MCF 10A (cell line): ENCODE results near the gene HAX1. TPM values are rescaled to one million over a fixed set of nuclear protein-coding genes. Genes with fewer than 3 reads are reported as not detected.

Source experiments
- Bru-seq: library from RNA; stranded (reverse); fragments of 400-500 nt; gene quantifications from one replicate; lab custom pipeline; 2021; lab: Mats Ljungman, UMichigan
- BruChase-seq, 2 experiments: library from RNA; stranded (reverse); fragments of 400-500 nt; gene quantifications; one replicate each; lab custom pipeline; 2021; lab: Mats Ljungman, UMichigan
- BruUV-seq: library from RNA; stranded (reverse); fragments of 400-500 nt; replicated peaks from 2 replicates; lab custom pipeline; 2021; lab: Mats Ljungman, UMichigan
- CTCF ChIA-PET: fragments of 300-600 bp; sonication (Branson Sonifier 250); formaldehyde crosslinking; extraction: SDS; loops from one replicate; lab custom pipeline; 2021; ENCODE audit warnings: antibody characterized with exemption, inconsistent platforms; lab: Yijun Ruan, JAX
- POLR2A ChIA-PET: fragments of 300-600, 350-650 bp; sonication (Branson Sonifier 250); formaldehyde crosslinking; extraction: SDS; loops from one replicate; lab custom pipeline; 2020; ENCODE audit warnings: antibody characterized with exemption, inconsistent platforms; lab: Yijun Ruan, JAX
- DNase-seq: peaks from one replicate; pipeline ENCODE4 v3.0.0-alpha.2; 2018; ENCODE audit not compliant: unreplicated experiment
- H3K27ac Mint-ChIP-seq: one replicate; pipeline ENCODE4 v1.8.0; 2022; ENCODE audit warnings: mild to moderate bottlenecking, low read depth, mixed read lengths; ENCODE audit not compliant: unreplicated experiment
- H3K27me3 Mint-ChIP-seq: one replicate; pipeline ENCODE4 v1.8.0; 2022; ENCODE audit warnings: mixed read lengths; ENCODE audit not compliant: insufficient read depth, unreplicated experiment
- H3K36me3 Mint-ChIP-seq: one replicate; pipeline ENCODE4 v1.8.0; 2022; ENCODE audit warnings: mild to moderate bottlenecking, moderate library complexity, mixed read lengths; ENCODE audit not compliant: insufficient read depth, unreplicated experiment
- H3K4me1 Mint-ChIP-seq: one replicate; pipeline ENCODE4 v1.8.0; 2022; ENCODE audit warnings: mixed read lengths; ENCODE audit not compliant: insufficient read depth, unreplicated experiment
- H3K4me3 Mint-ChIP-seq: one replicate; pipeline ENCODE4 v1.8.0; 2022; ENCODE audit warnings: mild to moderate bottlenecking, moderate library complexity, mixed read lengths; ENCODE audit not compliant: unreplicated experiment
- H3K9me3 Mint-ChIP-seq: one replicate; pipeline ENCODE4 v1.8.0; 2022; ENCODE audit warnings: mixed read lengths; ENCODE audit not compliant: unreplicated experiment
- intact Hi-C: fragments of 100-400 bp; cut with micrococcal nuclease; formaldehyde crosslinking; loops from 2 replicates; pipeline ENCODE4 v1.14.1; 2022
- long read RNA-seq: library from polyadenylated mRNA; stranded (forward); transcript quantifications from one replicate; pipeline ENCODE4 v2.0.0, GENCODE V29; 2022
- total RNA-seq: library from RNA; stranded (reverse); gene quantifications from 2 replicates; pipeline ENCODE4 v1.2.3, GENCODE V29; 2022
- TF ChIP-seq, protein P1 (sequence below): fragments of 200-600 bp; IDR thresholded peaks from one replicate; pipeline ENCODE4 v1.8.0; 2022; ENCODE audit warnings: antibody characterized with exemption, mild to moderate bottlenecking; ENCODE audit not compliant: unreplicated experiment

The HAX1 gene
- 261 and 295 TPM in 2 replicates for total RNA-seq
- percentile 92 among the genes with signal in this experiment for Bru-seq, nascent RNA
- percentile 98 among the genes with signal in this experiment for BruChase-seq, experiment 1, labeled RNA remaining after a 6-hour chase
- percentile 95 among the genes with signal in this experiment for BruChase-seq, experiment 2, labeled RNA remaining after a 2-hour chase
- long read RNA-seq, transcript HAX1-201 (7 exons, 1,227 nt): major isoform, 419 of 501 reads
- long read RNA-seq, transcript HAX1-208 (7 exons, 1,151 nt): minor isoform, 5 of 501 reads
- long read RNA-seq, transcript HAX1-204 (7 exons, 914 nt): minor isoform, 26 of 501 reads
- long read RNA-seq, partial matches to known transcripts: 14 of 501 reads
- long read RNA-seq, other reads (novel, unspliced or antisense): 30 of 501 reads

DNA sequence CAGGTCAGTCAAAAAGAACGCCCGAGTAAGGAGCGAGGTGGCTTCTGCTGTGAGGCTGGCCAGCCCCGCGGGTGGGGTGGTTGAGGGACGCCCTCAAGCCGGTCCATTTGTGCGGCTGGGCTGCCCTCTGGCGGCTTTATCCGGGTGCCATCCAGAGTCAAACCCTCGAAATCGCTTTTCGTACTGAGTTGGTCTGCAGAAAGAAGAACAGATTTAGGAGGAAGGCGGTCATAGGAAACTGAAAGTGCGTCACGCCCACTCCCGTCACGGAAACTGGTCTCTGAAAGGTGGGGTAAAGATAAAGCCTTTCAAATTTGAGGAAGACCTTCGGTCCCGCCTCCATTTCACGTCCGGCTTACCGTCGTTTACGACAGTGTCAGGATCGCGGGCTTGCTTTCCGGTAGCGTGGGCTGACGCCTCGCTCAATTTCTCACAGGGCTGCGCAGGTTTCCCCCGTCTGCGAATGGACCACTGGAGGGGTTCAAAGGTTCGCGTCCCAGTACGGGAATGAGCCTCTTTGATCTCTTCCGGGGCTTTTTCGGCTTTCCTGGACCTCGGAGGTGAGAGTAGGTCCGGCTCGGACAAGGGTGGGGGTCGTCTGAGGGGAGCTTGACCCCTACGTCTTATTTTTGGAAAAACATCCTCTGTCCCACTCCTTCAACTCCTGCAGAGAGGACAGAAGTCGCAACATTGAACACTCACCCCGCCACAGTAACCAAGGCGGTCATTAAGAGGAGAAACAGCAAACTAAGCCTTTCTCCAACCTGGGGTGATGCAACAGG, at the start of gene HAX1:
TSS of gene HAX1 (plus strand) at position 413 of the 782 bp plus-strand sequence. CDS start at position 508, 95 bp downstream.
- ChIA-PET CTCF (interaction anchor here (0.6 to 5.0 kb wide), 40 partner anchors 9 to 783 kb away, joined by 3 to 34 read pairs (median 4); partner anchors contain the start of gene PMVK), POLR2A (interaction anchor here (0.6 to 3.8 kb wide), 40 partner anchors 8 to 282 kb away, joined by 3 to 21 read pairs (median 4); partner anchors contain the start of genes IL6R, RPS27 and UBAP2L)
- Mint-ChIP-seq H3K36me3 (peaks cover 76% of the 10 kb centered on the region), H3K27ac (peak within 1 kb of the TSS; percentile 96), H3K9me3 (no peaks in the 10 kb centered on the region), H3K27me3 (no peaks in the 10 kb centered on the region), H3K4me1 (peaks cover 29% of the 10 kb centered on the region), H3K4me3 (peak within 1 kb of the TSS; percentile 91)
- DNase-seq: peak; percentile 98
- TSS peak; percentile 67 for BruUV-seq
- TF ChIP-seq, protein P1, sequence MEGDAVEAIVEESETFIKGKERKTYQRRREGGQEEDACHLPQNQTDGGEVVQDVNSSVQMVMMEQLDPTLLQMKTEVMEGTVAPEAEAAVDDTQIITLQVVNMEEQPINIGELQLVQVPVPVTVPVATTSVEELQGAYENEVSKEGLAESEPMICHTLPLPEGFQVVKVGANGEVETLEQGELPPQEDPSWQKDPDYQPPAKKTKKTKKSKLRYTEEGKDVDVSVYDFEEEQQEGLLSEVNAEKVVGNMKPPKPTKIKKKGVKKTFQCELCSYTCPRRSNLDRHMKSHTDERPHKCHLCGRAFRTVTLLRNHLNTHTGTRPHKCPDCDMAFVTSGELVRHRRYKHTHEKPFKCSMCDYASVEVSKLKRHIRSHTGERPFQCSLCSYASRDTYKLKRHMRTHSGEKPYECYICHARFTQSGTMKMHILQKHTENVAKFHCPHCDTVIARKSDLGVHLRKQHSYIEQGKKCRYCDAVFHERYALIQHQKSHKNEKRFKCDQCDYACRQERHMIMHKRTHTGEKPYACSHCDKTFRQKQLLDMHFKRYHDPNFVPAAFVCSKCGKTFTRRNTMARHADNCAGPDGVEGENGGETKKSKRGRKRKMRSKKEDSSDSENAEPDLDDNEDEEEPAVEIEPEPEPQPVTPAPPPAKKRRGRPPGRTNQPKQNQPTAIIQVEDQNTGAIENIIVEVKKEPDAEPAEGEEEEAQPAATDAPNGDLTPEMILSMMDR: peak; percentile 96
- intact Hi-C loops: loop anchor here (1.0 to 5.0 kb wide), 9 partner anchors 52 to 475 kb away; partner anchors contain the start of genes ATP8B2, RAB13, RPS27 and SLC39A1

DNA sequence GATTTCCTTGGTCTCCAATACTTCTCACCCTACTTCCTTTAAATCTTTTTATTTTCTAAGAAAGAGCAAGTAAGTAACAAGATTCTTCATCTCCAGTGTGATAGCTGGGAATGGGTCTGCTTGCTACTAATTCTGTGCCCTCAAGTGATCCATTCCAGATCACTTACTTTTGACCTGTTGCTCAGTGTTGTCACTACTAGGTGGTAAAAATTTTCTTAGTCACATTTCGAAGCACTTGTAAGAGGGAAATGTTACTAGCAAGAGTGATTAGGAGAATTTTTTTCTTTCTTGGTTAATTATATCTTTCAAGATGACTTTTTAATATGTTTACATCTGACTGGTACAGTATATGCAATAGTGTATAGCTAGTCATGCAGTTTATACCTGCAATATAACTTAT, 49.5 kb upstream of the HAX1 start:
- ChIA-PET POLR2A (interaction anchor here (0.7 to 11.7 kb wide), 24 partner anchors 9 to 751 kb away, joined by 3 to 167 read pairs (median 7); partner anchors contain the start of genes HAX1, RAB13 and RPS27), CTCF (interaction anchor here (0.6 to 1.7 kb wide), 7 partner anchors 8 to 113 kb away, joined by 3 to 10 read pairs (median 4); no protein-coding TSS in a partner anchor)
- H3K4me3 Mint-ChIP-seq: peak overlapping the region; percentile 92
- peak overlapping the region; percentile 68 for H3K27ac Mint-ChIP-seq
- TF ChIP-seq, protein P1: no peak
- no peaks in the 10 kb centered on the region for H3K27me3 Mint-ChIP-seq
- no TSS peak for BruUV-seq
- no peaks in the 10 kb centered on the region for H3K9me3 Mint-ChIP-seq
- intact Hi-C loops: no loop called here
- H3K36me3 Mint-ChIP-seq: peaks cover 55% of the 10 kb centered on the region
- peaks cover 41% of the 10 kb centered on the region for H3K4me1 Mint-ChIP-seq
- no peak for DNase-seq

DNA sequence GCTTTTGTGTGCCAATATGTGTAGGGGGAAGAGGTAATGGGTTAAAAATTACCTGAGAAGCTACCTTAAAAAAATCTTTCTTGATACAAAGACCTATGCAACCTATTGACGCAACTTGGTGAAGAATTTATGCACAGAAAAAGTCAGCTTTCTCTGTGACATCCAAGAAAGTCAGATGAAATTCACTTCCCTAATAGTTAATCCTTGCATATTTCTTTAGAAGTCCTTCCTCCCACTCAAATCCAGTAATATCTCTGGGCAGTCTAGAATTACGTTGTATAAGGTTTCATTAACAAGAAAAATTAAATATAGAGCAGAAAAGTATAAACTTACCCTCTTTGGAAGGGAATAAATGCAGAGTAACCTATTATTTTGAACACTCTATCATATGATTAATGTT, 48.8 kb upstream of the HAX1 start:
- Mint-ChIP-seq H3K36me3 (peaks cover 55% of the 10 kb centered on the region), H3K9me3 (no peaks in the 10 kb centered on the region), H3K27me3 (no peaks in the 10 kb centered on the region), H3K4me3 (peak overlapping the region; percentile 92), H3K4me1 (peaks cover 34% of the 10 kb centered on the region), H3K27ac (peak overlapping the region; percentile 68)
- TF ChIP-seq, protein P1: no peak
- POLR2A ChIA-PET: interaction anchor here (0.9 to 11.7 kb wide), 13 partner anchors 10 to 750 kb away, joined by 3 to 167 read pairs (median 12); partner anchors contain the start of genes HAX1 and RPS27
- BruUV-seq: no TSS peak
- no peak for DNase-seq
- CTCF ChIA-PET: interaction anchor here (0.5 to 1.7 kb wide), 5 partner anchors 15 to 1102 kb away, joined by 4 to 10 read pairs (median 5); no protein-coding TSS in a partner anchor
- intact Hi-C loops: no loop called here
